Measurements from ENCODE around the gene TRIP12. TPM values are rescaled to one million over a fixed set of nuclear protein-coding genes. Genes with fewer than 3 reads are reported as not detected.

TRIP12 gene
- total and polyA plus RNA-seq, 4 donors: 18.6 to 358 (median 118) TPM

GRCh38 chr2:229849073-229849472, 72.7 kb downstream of the TRIP12 start:
- no peak overlapping the region for H3K4me3 ChIP-seq
- ATAC-seq (ENCODE audit: insufficient read depth, low FRiP score) (no peak), DNase-seq (no peak)
- peaks cover 5 to 13% (median 6%) of the 10 kb centered on the region in 4 donors for H3K36me3 ChIP-seq (ENCODE audit: control insufficient read depth in 4 of 4, insufficient read depth in 4 of 4, low read length in 4 of 4)
- no peaks in the 10 kb centered on the region for H3K27me3 ChIP-seq (ENCODE audit: control insufficient read depth in 3 of 3, insufficient read depth in 3 of 3, low read length in 2 of 3)
- no peak overlapping the region for H3K9ac ChIP-seq (ENCODE audit: insufficient read depth in 1 of 2, low read length in 2 of 2)
- no peak overlapping the region for H3K27ac ChIP-seq (ENCODE audit: low read depth in 1 of 2, low read length in 1 of 2)
- WGBS, 2 donors: 76 to 82% methylated on average over 3 of the region's 3 CpGs
- TF ChIP-seq, protein P1, sequence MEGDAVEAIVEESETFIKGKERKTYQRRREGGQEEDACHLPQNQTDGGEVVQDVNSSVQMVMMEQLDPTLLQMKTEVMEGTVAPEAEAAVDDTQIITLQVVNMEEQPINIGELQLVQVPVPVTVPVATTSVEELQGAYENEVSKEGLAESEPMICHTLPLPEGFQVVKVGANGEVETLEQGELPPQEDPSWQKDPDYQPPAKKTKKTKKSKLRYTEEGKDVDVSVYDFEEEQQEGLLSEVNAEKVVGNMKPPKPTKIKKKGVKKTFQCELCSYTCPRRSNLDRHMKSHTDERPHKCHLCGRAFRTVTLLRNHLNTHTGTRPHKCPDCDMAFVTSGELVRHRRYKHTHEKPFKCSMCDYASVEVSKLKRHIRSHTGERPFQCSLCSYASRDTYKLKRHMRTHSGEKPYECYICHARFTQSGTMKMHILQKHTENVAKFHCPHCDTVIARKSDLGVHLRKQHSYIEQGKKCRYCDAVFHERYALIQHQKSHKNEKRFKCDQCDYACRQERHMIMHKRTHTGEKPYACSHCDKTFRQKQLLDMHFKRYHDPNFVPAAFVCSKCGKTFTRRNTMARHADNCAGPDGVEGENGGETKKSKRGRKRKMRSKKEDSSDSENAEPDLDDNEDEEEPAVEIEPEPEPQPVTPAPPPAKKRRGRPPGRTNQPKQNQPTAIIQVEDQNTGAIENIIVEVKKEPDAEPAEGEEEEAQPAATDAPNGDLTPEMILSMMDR (IDR thresholded peaks at IDR 0.05; ENCODE audit: control extremely low read depth, extremely low read depth): no peak
- H3K4me1 ChIP-seq (ENCODE audit: control insufficient read depth in 5 of 5, insufficient read depth in 5 of 5, low read length in 5 of 5): peaks cover 0 to 10% (median 4%) of the 10 kb centered on the region in 5 donors
- H3K9me3 ChIP-seq (ENCODE audit: control insufficient read depth in 4 of 4, insufficient read depth in 3 of 4, low read length in 3 of 4): no peaks in the 10 kb centered on the region

DNA sequence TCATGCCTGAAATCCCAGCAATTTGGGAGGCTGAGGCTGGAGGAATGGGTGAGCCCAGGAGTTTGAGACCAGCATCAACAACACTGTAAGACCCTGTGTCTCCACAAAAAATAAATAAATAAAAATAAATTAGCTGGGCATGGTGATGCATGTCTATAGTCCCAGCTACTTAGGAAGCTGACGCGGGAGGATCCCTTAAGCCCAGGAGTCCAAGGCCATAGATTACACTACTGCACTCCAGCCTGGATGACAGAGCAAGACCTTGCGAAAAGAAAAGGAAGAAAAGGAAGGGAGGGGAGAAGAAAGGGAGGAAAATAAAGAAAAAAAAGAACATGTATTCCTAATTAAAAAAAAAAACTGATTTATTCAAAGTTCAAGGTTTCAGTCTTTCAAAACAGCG, 78.2 kb downstream of the TRIP12 start:
- Histone ChIP-seq H3K4me1 (ENCODE audit: control insufficient read depth in 5 of 5, insufficient read depth in 5 of 5, low read length in 5 of 5) (peaks cover 0 to 6% (median 0%) of the 10 kb centered on the region in 5 donors), H3K27me3 (ENCODE audit: control insufficient read depth in 3 of 3, insufficient read depth in 3 of 3, low read length in 2 of 3) (no peaks in the 10 kb centered on the region), H3K4me3 (no peak overlapping the region), H3K9me3 (ENCODE audit: control insufficient read depth in 4 of 4, insufficient read depth in 3 of 4, low read length in 3 of 4) (no peaks in the 10 kb centered on the region), H3K27ac (ENCODE audit: low read depth in 1 of 2, low read length in 1 of 2) (no peak overlapping the region), H3K36me3 (ENCODE audit: control insufficient read depth in 4 of 4, insufficient read depth in 4 of 4, low read length in 4 of 4) (peaks cover 2 to 20% (median 11%) of the 10 kb centered on the region in 4 donors), H3K9ac (ENCODE audit: insufficient read depth in 1 of 2, low read length in 2 of 2) (no peak overlapping the region)
- ATAC-seq (ENCODE audit: insufficient read depth, low FRiP score) (no peak), DNase-seq (no peak)
- TF ChIP-seq, protein P1 (IDR thresholded peaks at IDR 0.05; ENCODE audit: control extremely low read depth, extremely low read depth): no peak
- WGBS, 2 donors: 96 to 99% methylated on average over 4 of the region's 4 CpGs

- H3K27me3 ChIP-seq (ENCODE audit: control insufficient read depth in 3 of 3, insufficient read depth in 3 of 3, low read length in 2 of 3): no peaks in the 10 kb centered on the region
- DNase-seq: no peak
- no peak for ATAC-seq (ENCODE audit: insufficient read depth, low FRiP score)
- no peaks in the 10 kb centered on the region for H3K9me3 ChIP-seq (ENCODE audit: control insufficient read depth in 4 of 4, insufficient read depth in 3 of 4, low read length in 3 of 4)
- peaks cover 0 to 3% (median 0%) of the 10 kb centered on the region in 5 donors for H3K4me1 ChIP-seq (ENCODE audit: control insufficient read depth in 5 of 5, insufficient read depth in 5 of 5, low read length in 5 of 5)
- TF ChIP-seq, protein P1 (IDR thresholded peaks at IDR 0.05; ENCODE audit: control extremely low read depth, extremely low read depth): no peak
- H3K36me3 ChIP-seq (ENCODE audit: control insufficient read depth in 4 of 4, insufficient read depth in 4 of 4, low read length in 4 of 4): peaks cover 7 to 16% (median 13%) of the 10 kb centered on the region in 4 donors
- WGBS, 2 donors: 70 to 77% methylated on average over 6 of the region's 6 CpGs
- H3K4me3 ChIP-seq: no peak overlapping the region
- H3K27ac ChIP-seq (ENCODE audit: low read depth in 1 of 2, low read length in 1 of 2): no peak overlapping the region
- no peak overlapping the region for H3K9ac ChIP-seq (ENCODE audit: insufficient read depth in 1 of 2, low read length in 2 of 2)
Observed at GRCh38 chr2:229838729-229839128, 83.1 kb downstream of the TRIP12 start.

DNA sequence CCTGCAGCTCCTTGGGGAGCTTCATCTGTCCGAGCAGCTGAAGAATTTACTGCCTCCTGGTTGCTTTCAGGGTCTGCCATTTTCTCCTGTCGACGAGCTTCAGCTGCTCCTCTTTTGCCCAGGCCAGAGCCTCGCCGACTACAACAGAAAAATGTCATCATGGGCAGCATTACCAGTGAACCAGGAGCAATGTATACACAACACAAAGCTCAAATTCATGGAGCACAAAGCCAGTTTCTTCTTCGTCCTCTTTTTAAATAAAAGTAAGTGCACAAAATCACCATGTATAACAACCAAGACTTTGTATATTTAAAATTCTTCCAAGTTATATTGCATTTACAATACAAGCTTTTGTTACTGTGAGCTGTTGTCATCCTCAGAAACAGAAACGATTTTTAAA, 85.0 kb downstream of the TRIP12 start:
- H3K27ac ChIP-seq (ENCODE audit: low read depth in 1 of 2, low read length in 1 of 2): no peak overlapping the region
- no peaks in the 10 kb centered on the region for H3K9me3 ChIP-seq (ENCODE audit: control insufficient read depth in 4 of 4, insufficient read depth in 3 of 4, low read length in 3 of 4)
- TF ChIP-seq, protein P1 (IDR thresholded peaks at IDR 0.05; ENCODE audit: control extremely low read depth, extremely low read depth): no peak
- no peak overlapping the region for H3K4me3 ChIP-seq
- DNase-seq (no peak), ATAC-seq (ENCODE audit: insufficient read depth, low FRiP score) (no peak)
- H3K27me3 ChIP-seq (ENCODE audit: control insufficient read depth in 3 of 3, insufficient read depth in 3 of 3, low read length in 2 of 3): no peaks in the 10 kb centered on the region
- peaks cover 7 to 23% (median 10%) of the 10 kb centered on the region in 4 donors for H3K36me3 ChIP-seq (ENCODE audit: control insufficient read depth in 4 of 4, insufficient read depth in 4 of 4, low read length in 4 of 4)
- peaks cover 0 to 7% (median 0%) of the 10 kb centered on the region in 5 donors for H3K4me1 ChIP-seq (ENCODE audit: control insufficient read depth in 5 of 5, insufficient read depth in 5 of 5, low read length in 5 of 5)
- 92 to 94% methylated on average over 7 of the region's 7 CpGs for WGBS, 2 donors
- H3K9ac ChIP-seq (ENCODE audit: insufficient read depth in 1 of 2, low read length in 2 of 2): no peak overlapping the region

All from lung (tissue), 12 donors.